ENCODE data around the gene CDS2.

Gene CDS2

GRCh38 chr20:5153612-5154542 is 27.1 kb downstream of the CDS2 start:
- DNase-seq, result no peak

- no peak for DNase-seq
Measured at GRCh38 chr20:5154543-5154925, 27.7 kb downstream of the CDS2 start.

DNA sequence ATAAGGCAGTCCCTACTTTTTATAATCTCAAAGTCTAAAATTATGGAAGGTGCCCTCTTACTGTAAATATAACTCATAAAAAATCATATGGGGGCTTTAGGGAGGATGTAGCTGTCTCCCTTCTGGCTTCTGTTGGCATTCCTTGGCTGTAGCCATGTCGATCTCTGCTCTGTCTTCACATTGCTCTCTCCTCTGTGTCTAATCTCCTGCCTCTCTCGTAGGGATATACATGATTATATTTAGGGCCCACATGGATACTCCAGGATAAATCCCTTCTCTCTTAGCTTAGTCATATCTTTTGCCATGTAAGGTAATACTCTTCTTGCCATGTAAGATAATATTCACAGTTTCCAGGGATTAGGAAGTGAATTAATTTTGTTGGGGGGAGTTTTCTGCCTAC is 28.6 kb downstream of the CDS2 start:
- DNase-seq, result no peak

DNA sequence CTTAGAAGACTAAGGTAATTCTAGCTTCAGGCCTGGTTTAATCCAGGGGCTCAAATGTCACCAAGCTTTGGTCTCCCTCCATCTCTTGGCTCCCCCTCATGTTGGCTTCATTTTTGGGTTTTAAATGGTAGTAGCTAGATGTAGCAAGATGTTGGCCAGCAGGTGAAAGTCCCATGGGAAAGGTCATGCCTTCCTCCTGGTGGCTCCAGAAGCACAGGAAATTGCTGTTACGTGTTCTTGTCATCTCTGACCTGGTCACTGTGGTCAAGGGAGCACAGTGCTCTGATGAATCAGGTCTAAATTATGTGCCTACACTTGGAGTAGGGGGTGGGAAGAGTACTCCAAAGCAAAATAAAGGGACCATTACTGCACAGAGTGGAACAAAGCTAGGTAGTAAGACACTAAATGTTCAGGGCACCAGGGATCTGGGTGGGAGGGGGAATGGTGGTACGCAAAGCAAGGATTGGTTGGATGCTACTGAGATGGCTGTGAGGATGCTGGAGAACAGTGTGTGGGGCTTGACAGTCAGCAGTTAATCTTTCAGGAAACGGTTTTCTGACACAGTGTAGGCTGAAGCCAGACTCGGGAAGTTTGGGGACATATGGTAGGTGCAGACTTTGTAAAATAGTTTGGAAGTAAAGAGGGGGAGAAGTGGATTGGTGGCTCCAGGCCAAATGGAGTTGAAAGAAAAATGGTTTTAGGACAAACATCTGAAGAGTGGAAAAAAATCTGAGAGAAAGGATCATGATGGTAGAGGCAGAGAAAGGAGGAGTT is 30.1 kb downstream of the CDS2 start:
- DNase-seq, result no peak

DNA sequence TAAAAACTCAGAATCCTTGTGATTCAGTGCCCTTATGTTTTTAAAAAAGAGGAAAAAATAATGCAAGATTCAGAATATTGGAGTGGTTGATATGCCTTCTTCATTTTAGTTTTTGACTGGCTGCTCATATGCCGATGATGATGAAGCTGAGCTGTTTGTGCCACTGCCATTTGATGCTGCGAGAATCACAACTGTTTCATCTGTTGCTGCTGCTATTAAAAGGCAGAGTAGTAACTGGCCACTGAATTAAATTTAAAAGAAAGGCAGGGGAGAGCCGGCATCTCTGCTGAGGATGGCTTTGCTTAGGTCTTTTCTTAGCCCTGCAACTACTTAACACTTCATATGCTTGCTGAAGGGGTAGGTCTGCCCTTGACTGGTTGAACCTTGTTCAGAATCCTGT is 33.1 kb downstream of the CDS2 start:
- DNase-seq, result no peak

DNA sequence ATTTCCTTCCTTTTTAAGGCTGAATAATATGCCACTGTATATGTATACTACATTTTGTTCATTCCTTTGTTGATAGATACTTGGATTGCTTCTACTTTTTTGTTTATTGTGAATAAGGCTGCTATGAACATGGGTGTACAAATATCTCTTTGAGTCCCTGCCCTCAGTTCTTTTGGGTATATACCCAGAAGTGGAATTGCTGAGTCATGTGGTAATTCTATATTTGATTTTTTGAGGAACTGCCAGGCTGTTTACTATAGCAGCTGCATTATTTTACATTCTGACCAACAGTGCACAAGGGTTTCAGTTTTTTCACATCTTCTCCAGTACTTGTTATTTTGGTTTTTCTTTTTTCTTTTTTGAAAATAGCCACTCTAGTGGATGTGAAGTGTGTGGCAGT is 34.1 kb downstream of the CDS2 start:
- DNase-seq, result no peak

- DNase-seq, result no peak
Measured at GRCh38 chr20:5161536-5162164, 34.8 kb downstream of the CDS2 start.

DNA sequence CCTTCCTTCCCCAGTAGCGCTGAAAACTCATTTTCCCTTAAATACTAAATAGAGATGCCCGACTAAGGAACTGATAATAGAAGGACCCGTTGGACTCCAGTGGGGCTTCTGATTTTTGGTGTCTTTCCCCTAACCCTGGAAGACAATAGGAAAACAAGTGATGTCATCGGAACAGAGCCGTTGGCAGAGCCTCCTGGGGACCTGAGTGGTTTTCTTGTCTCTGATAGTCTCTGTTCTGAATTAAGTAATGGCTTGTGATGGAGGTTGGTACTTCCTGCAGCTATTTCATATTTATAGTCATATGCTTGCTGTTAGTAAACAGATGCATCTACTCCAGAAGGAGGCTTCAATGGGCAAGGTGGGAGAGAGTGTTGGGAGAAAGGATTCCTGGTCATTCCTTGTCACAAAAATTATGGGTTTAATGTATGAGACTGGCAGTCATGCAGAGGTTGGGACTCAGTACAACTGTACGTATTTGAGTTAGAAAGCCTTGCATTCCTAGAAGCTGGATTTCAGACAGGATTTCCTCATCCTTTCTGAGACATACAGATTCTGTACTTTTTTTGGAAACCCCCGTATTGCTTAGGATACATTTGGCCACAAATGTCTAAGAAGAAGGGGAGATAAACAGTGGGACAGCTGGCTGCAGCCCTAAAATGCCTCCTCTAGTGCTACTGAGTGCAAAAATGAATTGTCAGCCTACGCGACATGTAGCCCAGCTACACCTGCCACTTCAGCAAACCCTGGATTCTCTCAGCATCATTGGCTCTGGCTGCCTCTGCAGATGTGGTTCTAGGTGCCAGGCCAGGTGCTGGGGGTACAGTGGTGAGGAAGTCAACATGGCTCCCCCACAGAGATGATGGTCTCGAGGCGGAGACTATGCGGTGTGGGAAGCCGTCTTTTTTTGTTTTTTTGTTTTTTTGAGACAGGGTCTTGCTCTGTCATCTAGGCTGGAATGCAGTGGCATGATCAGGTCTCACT is 38.1 kb downstream of the CDS2 start:
- no peak for DNase-seq

GRCh38 chr20:5168651-5169396 is 42.0 kb downstream of the CDS2 start:
- no peak for DNase-seq

DNA sequence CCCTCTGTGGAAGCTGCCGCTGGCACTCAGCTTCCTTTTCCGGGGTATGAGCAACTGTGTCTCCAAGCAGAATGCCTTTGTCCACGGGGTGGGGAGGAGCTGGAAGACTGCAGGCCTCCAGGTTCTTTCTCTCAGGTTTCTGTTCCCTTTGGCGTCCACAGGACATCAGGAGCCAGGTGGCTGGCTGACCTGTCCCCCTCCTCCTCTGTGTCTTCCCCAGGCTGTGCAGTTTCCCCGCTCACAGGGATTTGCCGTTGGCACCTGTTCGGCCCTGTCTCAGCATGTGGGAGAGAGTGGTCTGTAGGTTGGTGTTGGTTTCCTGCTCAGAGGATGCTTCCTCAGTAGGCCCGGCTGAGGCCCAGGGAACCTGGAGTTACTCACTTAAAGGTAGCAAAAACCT is 43.5 kb downstream of the CDS2 start:
- DNase-seq, result no peak

DNA sequence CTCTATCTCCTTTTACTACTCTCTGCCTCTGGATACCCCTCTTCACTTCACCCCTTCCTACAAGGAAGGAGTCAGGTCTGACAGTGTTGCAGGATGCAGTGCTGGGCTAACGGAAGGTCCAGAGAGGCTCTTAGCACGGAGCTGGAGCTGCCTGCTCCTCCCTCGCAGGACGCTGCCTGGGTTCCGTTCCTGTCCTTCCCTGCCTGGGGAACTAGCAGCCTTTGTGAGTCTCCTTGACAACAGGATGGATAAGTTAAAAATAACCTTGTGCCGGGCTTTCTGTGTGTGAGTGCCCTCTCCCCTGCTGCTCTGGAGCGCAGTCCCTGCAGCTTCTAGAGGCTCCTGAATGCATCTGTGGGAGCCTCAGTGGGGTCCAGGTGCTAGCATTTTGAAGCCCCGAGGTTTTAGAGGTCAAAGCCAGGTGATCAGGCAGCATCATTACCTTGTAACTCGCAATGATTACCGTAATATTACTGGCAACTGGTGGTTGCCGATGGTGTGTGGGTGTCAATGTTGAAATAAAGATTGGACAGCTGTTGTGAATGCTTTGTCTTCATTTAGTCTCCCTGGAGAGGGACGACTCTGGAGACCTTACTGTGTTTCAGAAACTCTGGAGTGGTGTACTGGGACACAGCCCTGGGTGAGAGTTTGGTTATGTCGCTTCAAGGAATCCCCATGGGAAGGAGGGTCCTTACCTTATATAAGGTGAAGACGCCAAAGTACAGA is 44.4 kb downstream of the CDS2 start:
- DNase-seq, result no peak

GRCh38 chr20:5171790-5172164 is 45.0 kb downstream of the CDS2 start:
- no peak for DNase-seq

GRCh38 chr20:5172167-5172601 is 45.4 kb downstream of the CDS2 start:
- DNase-seq, result no peak

DNA sequence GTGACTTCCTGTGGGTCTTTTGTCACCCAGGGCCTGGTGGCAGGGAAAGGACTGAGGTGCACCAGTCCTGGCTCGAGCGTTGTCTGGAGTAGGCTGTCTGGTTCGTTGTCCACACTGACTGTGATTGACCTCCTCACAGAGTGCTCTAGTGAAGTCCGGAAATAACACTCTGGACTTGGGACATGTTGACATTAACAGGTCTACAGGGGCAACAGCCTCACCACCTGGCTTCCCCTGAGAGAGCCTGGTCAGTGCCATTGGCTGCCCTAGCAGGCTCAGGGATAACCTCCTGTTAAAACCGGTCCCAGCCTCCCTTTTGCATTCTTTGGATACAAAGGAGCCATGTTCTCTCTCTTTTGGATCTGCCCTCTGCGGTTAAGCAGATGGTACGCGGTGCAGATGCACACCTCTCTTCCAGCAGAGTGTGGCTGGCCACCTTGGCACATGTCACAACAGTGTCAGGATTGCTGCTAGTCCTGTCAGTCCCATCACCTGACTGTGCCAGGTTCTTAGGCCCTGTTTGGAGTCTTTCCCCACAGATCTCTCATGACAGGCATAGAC is 46.2 kb downstream of the CDS2 start:
- no peak for DNase-seq

- DNase-seq, result no peak
Measured at GRCh38 chr20:5173751-5174150, 46.9 kb downstream of the CDS2 start.

GRCh38 chr20:5177071-5177470 is 50.3 kb downstream of the CDS2 start:
- no peak for DNase-seq

DNA sequence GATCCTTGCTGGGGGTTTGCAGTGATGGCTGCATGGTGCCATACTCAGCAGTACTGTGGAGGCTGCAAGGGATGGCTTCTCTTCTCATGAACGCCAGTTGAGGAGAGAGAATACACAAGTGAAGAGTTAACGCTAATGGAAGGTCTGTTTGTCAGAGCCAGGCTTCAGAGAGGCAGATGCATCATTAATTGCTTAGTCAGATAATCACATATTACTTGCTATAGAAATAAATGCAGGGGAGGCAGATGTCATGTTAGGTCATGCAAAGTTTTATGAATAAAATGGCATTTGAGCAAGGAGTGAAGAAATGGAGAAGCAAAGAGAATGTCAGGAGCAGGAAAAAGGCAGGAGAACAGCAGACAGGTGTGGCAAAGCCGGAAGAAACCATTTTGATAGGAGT is 51.2 kb downstream of the CDS2 start:
- no peak for DNase-seq

- no peak for DNase-seq
Measured at GRCh38 chr20:5180421-5180820, 53.6 kb downstream of the CDS2 start.

GRCh38 chr20:5180933-5181332 is 54.1 kb downstream of the CDS2 start:
- no peak for DNase-seq

DNA sequence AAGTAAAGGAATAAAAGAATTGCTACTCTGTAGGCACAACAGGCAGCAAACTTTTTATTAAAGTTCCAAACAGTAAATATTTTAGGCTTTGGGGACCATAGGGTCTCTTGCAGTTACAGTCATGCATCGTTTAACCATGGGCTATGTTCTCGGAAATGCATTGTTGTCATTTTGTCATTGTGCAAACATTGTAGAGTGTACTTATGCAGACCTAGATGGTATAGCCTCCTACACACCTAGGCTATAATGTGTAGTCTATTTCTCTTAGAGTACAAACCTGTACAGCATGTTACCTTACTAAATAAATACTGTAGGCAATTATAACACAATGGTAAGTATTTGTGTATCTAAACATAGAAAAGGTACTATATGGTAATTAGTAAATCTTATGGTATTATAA is 54.7 kb downstream of the CDS2 start:
- DNase-seq, result no peak

- DNase-seq, result no peak
Measured at GRCh38 chr20:5181958-5182357, 55.1 kb downstream of the CDS2 start.
